Measurements from ENCODE around the gene SAMD5.

The SAMD5 gene

GRCh38 chr6:147515327-147515726, 6.8 kb downstream of the SAMD5 start:
- Histone ChIP-seq H4K20me1 (peaks cover 0 to 4% (median 0%) of the 10 kb centered on the region in 11 experiments; a peak in 2 of 22 replicates), H3K4me3 (no peak overlapping the region), H3K9ac (no peak overlapping the region), H3K4me2 (no peak overlapping the region), H3K4me1 (no peaks in the 10 kb centered on the region), H3K27me3 (peaks cover 10 to 35% (median 25%) of the 10 kb centered on the region in 11 experiments), H3K27ac (no peak overlapping the region), H3K9me3 (replicated peaks in 1 of 11) (no peaks in the 10 kb centered on the region), H3K36me3 (no peaks in the 10 kb centered on the region)
- TF ChIP-seq Cebpa-rat (IDR thresholded peaks at IDR 0.05) = no peak

- no peak for TF ChIP-seq Cebpa-rat (IDR thresholded peaks at IDR 0.05)
- H3K4me1 ChIP-seq = no peaks in the 10 kb centered on the region
- no peak overlapping the region for H3K9ac ChIP-seq
- no peak overlapping the region for H3K27ac ChIP-seq
- no peaks in the 10 kb centered on the region for H3K36me3 ChIP-seq
- H3K4me3 ChIP-seq = no peak overlapping the region
- H3K27me3 ChIP-seq = peaks cover 0 to 25% (median 14%) of the 10 kb centered on the region in 11 experiments; a peak in 14 of 22 replicates
- H3K4me2 ChIP-seq = no peak overlapping the region
- no peaks in the 10 kb centered on the region for H4K20me1 ChIP-seq
- no peaks in the 10 kb centered on the region for H3K9me3 ChIP-seq (replicated peaks in 1 of 11)
Measured at GRCh38 chr6:147522597-147522996, 14.1 kb downstream of the SAMD5 start.

- no peak overlapping the region for H3K9ac ChIP-seq
- H3K27ac ChIP-seq = no peak overlapping the region
- peaks cover 5 to 10% (median 9%) of the 10 kb centered on the region in 10 experiments; a peak in 18 of 20 replicates for H3K4me1 ChIP-seq
- peaks cover 0 to 9% (median 0%) of the 10 kb centered on the region in 11 experiments; a peak in 3 of 22 replicates for H4K20me1 ChIP-seq
- H3K9me3 ChIP-seq (replicated peaks in 1 of 11) = no peaks in the 10 kb centered on the region
- no peaks in the 10 kb centered on the region for H3K36me3 ChIP-seq
- H3K4me3 ChIP-seq = no peak overlapping the region
- H3K27me3 ChIP-seq = peaks cover 8 to 44% (median 36%) of the 10 kb centered on the region in 11 experiments
- TF ChIP-seq Cebpa-rat (IDR thresholded peaks at IDR 0.05) = no peak
- H3K4me2 ChIP-seq = no peak overlapping the region
Measured at GRCh38 chr6:147525519-147526209, 17.2 kb downstream of the SAMD5 start.

GRCh38 chr6:147527197-147527596, 18.7 kb downstream of the SAMD5 start:
- TF ChIP-seq Cebpa-rat (IDR thresholded peaks at IDR 0.05) = no peak
- Histone ChIP-seq H3K27me3 (peaks cover 9 to 54% (median 46%) of the 10 kb centered on the region in 11 experiments), H3K27ac (no peak overlapping the region), H3K9me3 (replicated peaks in 1 of 11) (no peaks in the 10 kb centered on the region), H3K9ac (no peak overlapping the region), H3K4me2 (no peak overlapping the region), H4K20me1 (peaks cover 0 to 10% (median 0%) of the 10 kb centered on the region in 11 experiments; a peak in 3 of 22 replicates), H3K36me3 (no peaks in the 10 kb centered on the region), H3K4me1 (peaks cover 5 to 12% (median 10%) of the 10 kb centered on the region in 10 experiments; a peak in 18 of 20 replicates), H3K4me3 (no peak overlapping the region)

- Histone ChIP-seq H3K4me2 (no peak overlapping the region), H3K36me3 (no peaks in the 10 kb centered on the region), H3K9ac (no peak overlapping the region), H3K4me3 (no peak overlapping the region), H3K9me3 (replicated peaks in 1 of 11) (no peaks in the 10 kb centered on the region), H3K4me1 (peaks cover 5 to 12% (median 10%) of the 10 kb centered on the region in 10 experiments; a peak in 18 of 20 replicates), H4K20me1 (peaks cover 0 to 10% (median 0%) of the 10 kb centered on the region in 11 experiments; a peak in 6 of 22 replicates), H3K27me3 (peaks cover 9 to 65% (median 58%) of the 10 kb centered on the region in 11 experiments), H3K27ac (no peak overlapping the region)
- TF ChIP-seq Cebpa-rat (IDR thresholded peaks at IDR 0.05) = no peak
Measured at GRCh38 chr6:147528511-147529145, 20.1 kb downstream of the SAMD5 start.

GRCh38 chr6:147530132-147531060, 21.9 kb downstream of the SAMD5 start:
- peak overlapping the region in 10 of 11 experiments; percentile 31 to 70 (median 51); a peak in 20 of 22 replicates for H3K4me2 ChIP-seq
- H3K27ac ChIP-seq = no peak overlapping the region
- H3K9me3 ChIP-seq (replicated peaks in 1 of 11) = no peaks in the 10 kb centered on the region
- peaks cover 9 to 71% (median 63%) of the 10 kb centered on the region in 11 experiments for H3K27me3 ChIP-seq
- H3K4me3 ChIP-seq = no peak overlapping the region
- H3K4me1 ChIP-seq = peaks cover 5 to 12% (median 10%) of the 10 kb centered on the region in 10 experiments; a peak in 18 of 20 replicates
- peaks cover 0 to 10% (median 0%) of the 10 kb centered on the region in 11 experiments; a peak in 6 of 22 replicates for H4K20me1 ChIP-seq
- TF ChIP-seq Cebpa-rat (IDR thresholded peaks at IDR 0.05) = no peak
- no peak overlapping the region for H3K9ac ChIP-seq
- H3K36me3 ChIP-seq = no peaks in the 10 kb centered on the region

GRCh38 chr6:147531321-147531720, 22.8 kb downstream of the SAMD5 start:
- H3K9ac ChIP-seq = no peak overlapping the region
- H3K4me2 ChIP-seq = no peak overlapping the region
- H3K4me1 ChIP-seq = peaks cover 5 to 12% (median 10%) of the 10 kb centered on the region in 10 experiments; a peak in 18 of 20 replicates
- H3K27me3 ChIP-seq = peaks cover 9 to 71% (median 61%) of the 10 kb centered on the region in 11 experiments
- H3K36me3 ChIP-seq = no peaks in the 10 kb centered on the region
- H3K9me3 ChIP-seq (replicated peaks in 1 of 11) = no peaks in the 10 kb centered on the region
- no peak for TF ChIP-seq Cebpa-rat (IDR thresholded peaks at IDR 0.05)
- H3K4me3 ChIP-seq = no peak overlapping the region
- H3K27ac ChIP-seq = no peak overlapping the region
- peaks cover 0 to 10% (median 0%) of the 10 kb centered on the region in 11 experiments; a peak in 6 of 22 replicates for H4K20me1 ChIP-seq

GRCh38 chr6:147534116-147534860, 25.8 kb downstream of the SAMD5 start:
- no peak for TF ChIP-seq Cebpa-rat (IDR thresholded peaks at IDR 0.05)
- Histone ChIP-seq H3K4me2 (no peak overlapping the region), H3K27ac (no peak overlapping the region)

More at GRCh38 chr6:147534116-147534860, 25.8 kb downstream of the SAMD5 start:
- Histone ChIP-seq H3K9ac (no peak overlapping the region), H3K27me3 (peaks cover 9 to 47% (median 37%) of the 10 kb centered on the region in 11 experiments), H4K20me1 (peaks cover 0 to 10% (median 0%) of the 10 kb centered on the region in 11 experiments; a peak in 6 of 22 replicates), H3K9me3 (replicated peaks in 1 of 11) (no peaks in the 10 kb centered on the region), H3K4me3 (no peak overlapping the region), H3K4me1 (peaks cover 5 to 12% (median 10%) of the 10 kb centered on the region in 10 experiments; a peak in 18 of 20 replicates), H3K36me3 (no peaks in the 10 kb centered on the region)

Data from BLaER1 treated with 17β-estradiol and CSF1 and Interleukin-3, amounts not matched to agents 10 nM and 100 nM (cell line).